Cardiac muscle cell (in vitro differentiated cells and primary cell): ENCODE data around the gene CDC42SE2. TPM values are rescaled to one million over a fixed set of nuclear protein-coding genes. Genes with fewer than 3 reads are reported as not detected.

ENCODE experiments used
- DNase-seq, 2 donors: peaks; one replicate each; pipeline versions ENCODE4 v3.0.0 to v3.0.0-alpha.2; 2010 to 2017; ENCODE audit warnings: low read depth in 1 of 2, low spot score in 1 of 2
- H3K27ac ChIP-seq: fragments of 200-600 bp; sonication (generic); 2 replicates; pipeline ENCODE4 v1.5.1; 2016
- H3K27me3 ChIP-seq: fragments of 200-600 bp; sonication (generic); 2 replicates; pipeline ENCODE4 v1.6.0; 2016; ENCODE audit warnings: control low read depth
- H3K36me3 ChIP-seq: fragments of 200-600 bp; sonication (generic); 2 replicates; pipeline ENCODE4 v1.5.1; 2016; ENCODE audit warnings: control low read depth
- H3K4me1 ChIP-seq: fragments of 200-600 bp; sonication (generic); 2 replicates; pipeline ENCODE4 v1.8.1; 2017; ENCODE audit warnings: low read depth, mild to moderate bottlenecking, mixed run types
- H3K4me3 ChIP-seq: fragments of 200-600 bp; sonication (generic); 2 replicates; pipeline ENCODE4 v1.5.1; 2016; ENCODE audit warnings: mild to moderate bottlenecking
- H3K9me3 ChIP-seq: fragments of 200-600 bp; sonication (generic); 2 replicates; pipeline ENCODE4 v1.5.1; 2017; ENCODE audit warnings: low read depth, mild to moderate bottlenecking, control low read depth
- polyA plus RNA-seq: library from polyadenylated mRNA; unstranded; fragments of >200 nt; fragmentation: Nextera tagmentation; extraction: Ambion mirVana; gene quantifications from 2 replicates; pipeline ENCODE4 v1.2.1, GENCODE V29; 2016
- total RNA-seq: library from RNA; depleted of rRNA; stranded (reverse); fragments of >200 nt; gene quantifications from 2 replicates; pipeline ENCODE4 v1.2.3, GENCODE V29; 2016
- TF ChIP-seq, protein P1 (sequence below): IDR thresholded peaks from 2 replicates; pipeline ENCODE4 v1.5.1; 2012; ENCODE audit warnings: low read depth, mild to moderate bottlenecking, low read length

Gene CDC42SE2, protein sequence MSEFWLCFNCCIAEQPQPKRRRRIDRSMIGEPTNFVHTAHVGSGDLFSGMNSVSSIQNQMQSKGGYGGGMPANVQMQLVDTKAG
- 14.1 and 15.2 TPM in 2 replicates for total RNA-seq
- 24.1 and 26.5 TPM in 2 replicates for polyA plus RNA-seq

DNA sequence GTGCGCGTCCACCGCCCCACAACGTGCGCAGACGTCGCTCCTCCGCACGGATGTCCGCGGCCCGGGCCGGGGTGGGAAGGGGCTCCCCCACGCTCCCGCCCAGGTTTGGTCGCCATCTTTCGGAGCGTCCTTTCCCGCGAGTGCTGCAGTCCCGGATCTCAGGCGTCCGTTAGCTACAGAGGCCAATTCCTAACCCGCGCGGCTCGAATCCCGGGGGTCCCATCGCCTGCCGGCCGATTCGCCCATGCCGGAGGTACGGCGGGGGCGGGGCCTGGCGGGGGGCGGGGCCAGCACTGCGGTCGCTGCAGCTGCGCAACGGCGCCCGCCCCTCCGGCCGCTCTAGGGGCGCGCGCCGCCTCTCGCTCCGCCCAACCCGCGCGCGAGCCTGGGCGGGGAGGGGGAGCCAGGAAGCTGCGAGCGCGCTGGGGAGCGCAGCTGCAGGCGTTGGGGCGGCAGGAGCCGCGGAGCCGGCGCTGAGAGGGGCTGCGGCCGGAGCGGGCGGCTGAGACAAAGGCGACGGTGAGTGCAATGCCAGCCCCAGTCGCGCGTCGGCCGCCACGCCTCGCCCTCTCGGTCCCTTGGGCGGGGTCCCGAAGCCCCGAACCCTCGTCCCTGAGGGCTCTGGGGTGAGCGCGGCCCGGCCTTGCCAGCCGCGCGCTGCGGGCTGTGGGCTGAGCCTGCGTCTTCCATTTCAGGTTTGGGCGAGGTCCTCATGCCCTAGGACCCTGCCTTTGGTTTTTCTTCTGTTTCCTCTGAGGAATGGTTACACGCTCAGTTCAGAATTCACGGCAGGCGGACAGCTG lies at the start of gene CDC42SE2:
Gene CDC42SE2 (plus strand): TSS at position 406 of the 803 bp plus-strand sequence. CDS start 95,441 bp downstream, outside the sequence.
- TF ChIP-seq, protein P1, sequence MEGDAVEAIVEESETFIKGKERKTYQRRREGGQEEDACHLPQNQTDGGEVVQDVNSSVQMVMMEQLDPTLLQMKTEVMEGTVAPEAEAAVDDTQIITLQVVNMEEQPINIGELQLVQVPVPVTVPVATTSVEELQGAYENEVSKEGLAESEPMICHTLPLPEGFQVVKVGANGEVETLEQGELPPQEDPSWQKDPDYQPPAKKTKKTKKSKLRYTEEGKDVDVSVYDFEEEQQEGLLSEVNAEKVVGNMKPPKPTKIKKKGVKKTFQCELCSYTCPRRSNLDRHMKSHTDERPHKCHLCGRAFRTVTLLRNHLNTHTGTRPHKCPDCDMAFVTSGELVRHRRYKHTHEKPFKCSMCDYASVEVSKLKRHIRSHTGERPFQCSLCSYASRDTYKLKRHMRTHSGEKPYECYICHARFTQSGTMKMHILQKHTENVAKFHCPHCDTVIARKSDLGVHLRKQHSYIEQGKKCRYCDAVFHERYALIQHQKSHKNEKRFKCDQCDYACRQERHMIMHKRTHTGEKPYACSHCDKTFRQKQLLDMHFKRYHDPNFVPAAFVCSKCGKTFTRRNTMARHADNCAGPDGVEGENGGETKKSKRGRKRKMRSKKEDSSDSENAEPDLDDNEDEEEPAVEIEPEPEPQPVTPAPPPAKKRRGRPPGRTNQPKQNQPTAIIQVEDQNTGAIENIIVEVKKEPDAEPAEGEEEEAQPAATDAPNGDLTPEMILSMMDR, result no peak
- H3K9me3 ChIP-seq, result no peaks in the 10 kb centered on the region

DNA sequence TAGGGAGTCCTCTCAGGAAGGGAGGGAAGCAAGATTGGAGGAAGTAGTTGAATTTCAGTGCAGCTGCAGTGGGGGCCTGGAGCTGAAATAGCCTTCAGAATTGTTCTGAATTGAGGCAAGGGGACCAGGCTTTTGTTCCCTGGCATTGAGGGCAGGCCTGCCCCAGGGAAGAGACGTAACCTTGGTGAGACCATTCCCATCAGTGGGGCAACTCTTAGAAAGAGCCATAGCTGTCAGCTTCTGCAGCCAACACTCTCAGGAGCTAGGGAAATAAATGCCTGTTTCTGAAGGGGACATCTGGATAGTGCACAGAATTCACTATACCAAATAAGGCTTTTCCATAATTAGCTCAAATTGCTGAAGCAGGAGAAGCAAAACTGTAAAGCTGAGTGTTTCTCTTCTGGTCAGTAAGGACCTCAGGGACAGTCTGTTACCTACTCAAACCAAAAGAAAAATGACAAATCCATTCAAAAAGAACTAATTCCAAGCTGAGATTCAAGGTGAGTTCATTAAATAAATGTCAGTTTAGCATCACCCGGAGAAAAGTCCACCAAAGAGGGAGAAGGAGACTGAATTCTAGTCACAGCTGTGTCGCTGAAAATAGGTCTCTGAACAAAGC lies 49.1 kb upstream of the CDC42SE2 start:
- Histone ChIP-seq H3K27ac (peak overlapping the region; percentile 74), H3K27me3 (no peaks in the 10 kb centered on the region), H3K36me3 (no peaks in the 10 kb centered on the region), H3K9me3 (no peaks in the 10 kb centered on the region), H3K4me1 (peaks cover 16% of the 10 kb centered on the region), H3K4me3 (no peak overlapping the region)
- TF ChIP-seq, protein P1, result no peak
- peak in 1 of 2 donors; percentile 11 for DNase-seq

More for the DNA sequence above, at the start of gene CDC42SE2:
- peak; percentile 91 to 95 for DNase-seq
- peak within 1 kb of the TSS; percentile 86 for H3K4me3 ChIP-seq
- peaks cover 11% of the 10 kb centered on the region for H3K4me1 ChIP-seq
- H3K36me3 ChIP-seq, result no peaks in the 10 kb centered on the region
- H3K27ac ChIP-seq, result peak within 1 kb of the TSS; percentile 90
- no peaks in the 10 kb centered on the region for H3K27me3 ChIP-seq

DNA sequence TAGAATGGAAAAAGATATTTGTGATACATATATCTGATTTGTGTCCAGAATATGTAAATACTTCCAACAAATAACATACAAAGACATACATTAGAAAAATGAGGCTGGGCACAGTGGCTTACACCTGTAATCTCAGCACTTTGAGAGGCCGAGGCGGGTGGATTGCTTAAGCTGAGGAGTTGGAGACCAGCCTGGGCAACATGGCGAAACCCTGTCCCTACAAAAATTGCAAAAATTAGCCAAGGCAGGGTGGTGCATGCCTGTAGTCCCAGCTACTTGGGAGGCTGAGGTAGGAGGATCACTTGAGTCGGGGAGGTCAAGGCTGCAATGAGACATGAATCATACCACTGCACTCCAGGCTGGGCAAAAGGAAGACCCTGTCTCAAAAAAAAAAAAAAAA lies 46.1 kb upstream of the CDC42SE2 start:
- H3K4me1 ChIP-seq, result peaks cover 22% of the 10 kb centered on the region
- H3K27me3 ChIP-seq, result no peaks in the 10 kb centered on the region
- no peaks in the 10 kb centered on the region for H3K36me3 ChIP-seq
- no peak for DNase-seq
- no peaks in the 10 kb centered on the region for H3K9me3 ChIP-seq
- H3K4me3 ChIP-seq, result no peak overlapping the region
- TF ChIP-seq, protein P1, result no peak
- H3K27ac ChIP-seq, result no peak overlapping the region

DNA sequence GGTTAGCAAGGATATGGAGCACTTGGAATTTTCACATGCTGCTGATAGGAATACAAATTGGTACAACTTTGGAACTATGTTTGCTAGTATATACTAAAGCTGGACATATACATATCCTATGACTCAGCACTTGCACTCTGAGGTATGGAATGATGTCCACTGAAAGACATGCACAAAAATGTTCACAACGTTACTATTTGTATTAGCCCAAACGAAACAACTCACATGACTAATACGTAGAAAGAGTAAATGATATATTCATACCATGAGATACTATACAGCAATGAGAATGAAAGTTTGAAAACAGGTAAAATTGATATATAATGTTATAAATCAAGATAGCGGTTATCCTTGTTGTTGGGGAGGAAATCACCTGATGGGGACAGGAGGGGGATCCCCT lies 45.5 kb upstream of the CDC42SE2 start:
- no peak overlapping the region for H3K27ac ChIP-seq
- H3K4me3 ChIP-seq, result no peak overlapping the region
- no peaks in the 10 kb centered on the region for H3K9me3 ChIP-seq
- no peaks in the 10 kb centered on the region for H3K27me3 ChIP-seq
- DNase-seq, result no peak
- TF ChIP-seq, protein P1, result no peak
- H3K36me3 ChIP-seq, result no peaks in the 10 kb centered on the region
- H3K4me1 ChIP-seq, result peaks cover 27% of the 10 kb centered on the region

DNA sequence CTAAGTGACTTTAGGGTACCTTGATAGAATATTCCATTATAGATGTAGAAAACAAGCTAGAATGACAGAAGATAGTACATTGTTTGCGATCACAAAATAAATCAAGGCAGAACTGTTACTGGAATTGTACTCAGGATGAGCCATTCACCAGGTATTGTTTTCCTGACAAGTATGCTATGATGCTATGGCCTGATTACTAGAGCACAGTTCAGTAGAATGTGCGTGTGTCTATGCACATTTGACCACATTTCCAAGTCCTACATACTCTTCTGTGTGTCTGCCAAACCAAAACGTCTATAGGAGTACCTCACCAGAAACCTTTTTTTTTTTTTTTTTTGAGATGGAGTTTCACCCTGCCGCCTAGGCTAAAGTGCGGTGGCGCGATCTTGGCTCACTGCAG lies 43.3 kb upstream of the CDC42SE2 start:
- DNase-seq, result no peak
- no peaks in the 10 kb centered on the region for H3K9me3 ChIP-seq
- H3K27ac ChIP-seq, result no peak overlapping the region
- H3K27me3 ChIP-seq, result no peaks in the 10 kb centered on the region
- TF ChIP-seq, protein P1, result no peak
- no peak overlapping the region for H3K4me3 ChIP-seq
- no peaks in the 10 kb centered on the region for H3K36me3 ChIP-seq
- H3K4me1 ChIP-seq, result peaks cover 14% of the 10 kb centered on the region
